HuH-7.5 (cell line): ENCODE data around the gene TM2D3.
"Not testable (repeated sequence)": the region's sequence is repeated elsewhere in the genome, so short reads cannot be mapped to it uniquely, and the experiment has no call there.

Experiments used
- DNase-seq: peaks from one replicate; pipeline ENCODE4 v3.0.0; 2011; ENCODE audit warnings: low spot score

TM2D3 gene

GRCh38 chr15:101657171-101657570, 5.0 kb upstream of the TM2D3 start:
- DNase-seq: no peak

GRCh38 chr15:101654624-101655337, 2.6 kb upstream of the TM2D3 start:
- not testable (repeated sequence) for DNase-seq

- DNase-seq: no peak
Observed at GRCh38 chr15:101654171-101654570, 2.0 kb upstream of the TM2D3 start.

- peak; percentile 41 for DNase-seq
Observed at GRCh38 chr15:101652786-101653430, 727 bp upstream of the TM2D3 start.

DNA sequence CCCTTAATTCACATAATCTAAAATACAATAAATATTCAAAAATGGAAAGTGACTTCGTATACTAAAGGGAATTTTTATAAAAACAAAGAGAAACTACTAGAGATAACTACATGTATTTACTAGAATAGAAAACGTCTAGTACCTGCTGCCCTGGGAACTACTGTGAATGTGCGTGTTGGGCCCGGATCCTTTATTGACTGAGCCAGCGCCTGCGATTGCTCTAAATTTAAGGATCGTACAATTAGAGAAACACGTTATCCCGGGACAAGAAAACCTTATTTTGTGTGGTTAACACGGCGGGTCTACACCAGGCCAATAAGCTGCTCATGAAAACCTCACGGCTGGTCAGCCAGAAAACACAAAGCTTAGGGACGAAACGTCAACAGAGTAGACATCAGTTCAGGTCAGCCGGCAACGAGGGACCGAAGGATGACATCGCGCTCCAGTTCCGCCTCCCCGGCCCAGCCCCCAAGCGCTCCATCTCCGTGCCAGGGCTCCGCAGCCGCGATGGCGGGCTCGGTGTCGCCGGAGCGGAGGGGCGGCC, 555 bp downstream of the TM2D3 start:
- DNase-seq: peak; percentile 68

GRCh38 chr15:101650145-101650544, 2.0 kb downstream of the TM2D3 start:
- no peak for DNase-seq

GRCh38 chr15:101648356-101648755, 3.8 kb downstream of the TM2D3 start:
- no peak for DNase-seq

DNA sequence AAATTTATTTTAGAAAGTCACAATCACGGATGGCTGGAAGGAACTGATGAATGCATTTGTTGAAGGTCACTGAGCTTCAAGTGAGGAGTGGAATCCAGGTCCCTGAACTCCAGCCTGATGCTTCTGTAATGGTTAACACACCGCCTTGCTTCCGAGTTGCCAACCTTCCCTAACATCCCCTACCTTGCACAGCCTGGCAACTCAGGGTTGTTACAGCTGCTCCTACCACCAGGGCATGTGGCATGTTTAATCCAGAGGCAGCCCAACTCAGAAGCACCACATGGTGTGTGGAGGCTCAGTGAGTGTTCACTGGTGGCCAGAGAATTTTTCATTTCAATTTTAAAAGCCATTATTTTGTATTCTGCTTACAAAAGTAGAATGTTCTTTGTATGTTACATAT, 4.9 kb downstream of the TM2D3 start:
- no peak for DNase-seq

DNA sequence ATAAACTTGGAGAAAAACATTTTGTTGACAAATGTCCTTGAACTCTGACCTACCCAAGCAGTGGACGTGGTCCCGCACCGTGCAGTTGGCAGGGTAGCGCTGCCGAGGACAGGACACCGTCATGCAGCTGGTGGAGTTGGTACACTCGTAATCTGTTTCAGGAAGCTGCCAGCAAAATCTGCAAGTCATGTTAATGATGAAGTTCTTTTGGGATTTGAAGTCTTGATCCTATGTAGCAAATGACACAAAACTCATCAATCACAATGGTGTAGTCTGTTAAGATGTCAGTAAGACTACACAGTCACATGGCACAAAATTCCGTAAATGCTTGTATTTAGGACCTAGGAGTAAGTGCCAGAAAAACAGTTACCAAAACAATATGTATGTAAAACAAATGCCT, 5.5 kb downstream of the TM2D3 start:
- DNase-seq: no peak

DNA sequence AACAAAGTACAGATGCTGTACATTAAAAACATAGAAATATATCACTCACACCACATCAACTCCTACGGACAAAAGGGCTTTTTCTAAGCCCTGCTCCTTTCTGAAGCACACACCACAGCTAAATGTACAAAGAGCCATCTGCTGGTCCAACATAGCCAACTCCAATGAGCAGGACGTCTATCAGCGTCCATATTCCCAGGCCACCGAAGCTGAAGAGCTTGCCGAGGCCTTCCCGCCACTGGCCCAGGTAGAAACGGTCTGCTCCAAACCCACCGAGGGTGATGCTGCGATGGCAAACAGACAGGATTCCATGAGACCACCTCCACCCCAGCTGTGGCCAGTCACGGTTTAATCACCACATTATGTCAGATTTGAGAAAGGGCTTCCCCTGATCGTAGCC, 9.8 kb downstream of the TM2D3 start:
- DNase-seq: no peak

- DNase-seq: no peak
Observed at GRCh38 chr15:101641894-101642293, 10.3 kb downstream of the TM2D3 start.

GRCh38 chr15:101641129-101641764, 10.9 kb downstream of the TM2D3 start:
- DNase-seq: peak; percentile 40

- no peak for DNase-seq
Observed at GRCh38 chr15:101639667-101640066, 12.5 kb downstream of the TM2D3 start.

GRCh38 chr15:101637919-101638318, 14.3 kb downstream of the TM2D3 start:
- no peak for DNase-seq

DNA sequence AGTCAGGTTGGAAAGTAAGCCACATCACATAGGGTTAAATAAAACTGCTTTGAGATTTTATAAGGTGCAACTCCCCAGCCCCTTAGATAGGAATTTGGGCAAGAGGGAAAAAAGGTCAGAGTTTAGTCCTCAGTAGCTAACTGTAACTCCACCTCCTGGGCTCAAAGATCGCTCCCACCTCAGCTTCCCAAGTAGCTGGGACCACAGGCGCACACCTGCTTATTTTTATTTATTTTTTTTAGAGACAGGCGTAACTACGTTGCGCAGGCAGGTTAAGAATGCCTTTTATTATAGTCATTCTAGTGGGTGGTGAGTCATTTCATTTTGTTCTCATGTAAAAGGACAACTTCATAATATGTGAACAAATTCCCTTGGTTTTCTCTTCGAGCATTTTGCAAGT, 14.7 kb downstream of the TM2D3 start:
- DNase-seq: no peak

GRCh38 chr15:101637038-101637437, 15.1 kb downstream of the TM2D3 start:
- DNase-seq: no peak

DNA sequence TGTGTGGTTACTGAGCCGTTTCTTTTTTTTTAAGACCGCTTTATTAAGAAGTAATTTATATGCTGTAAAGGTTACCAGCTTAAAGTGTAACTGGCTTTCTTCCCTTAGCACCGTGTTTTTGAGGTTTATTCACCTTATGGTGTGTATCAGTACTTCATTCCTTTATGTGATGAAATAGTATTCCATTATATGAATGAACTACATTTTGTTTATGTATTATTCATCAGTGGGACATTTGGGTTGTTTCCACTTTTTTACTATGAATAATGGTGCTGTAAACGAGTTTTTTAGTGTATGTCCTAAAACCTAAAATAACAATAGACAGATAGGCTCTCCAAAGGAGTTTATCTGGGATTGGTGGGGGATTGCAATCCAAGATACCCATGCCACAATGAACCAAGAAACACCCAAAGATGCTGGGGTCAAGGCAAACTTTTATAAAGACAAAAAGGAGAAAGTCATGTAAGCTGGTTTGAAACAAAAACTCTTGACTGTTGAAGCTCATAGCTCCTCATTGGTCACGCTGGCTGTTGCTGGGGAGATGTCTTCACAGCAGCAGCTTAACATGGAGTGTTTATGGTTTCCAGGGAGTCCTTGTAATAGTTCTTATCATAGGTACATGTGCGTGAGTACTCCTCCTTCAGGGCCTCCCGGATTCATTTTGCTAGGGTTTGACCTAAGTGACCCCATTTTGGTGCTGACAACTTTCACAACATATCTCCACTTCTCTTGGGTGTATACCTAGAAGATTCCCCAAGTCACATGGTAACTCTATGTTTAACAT, 16.0 kb downstream of the TM2D3 start:
- no peak for DNase-seq

DNA sequence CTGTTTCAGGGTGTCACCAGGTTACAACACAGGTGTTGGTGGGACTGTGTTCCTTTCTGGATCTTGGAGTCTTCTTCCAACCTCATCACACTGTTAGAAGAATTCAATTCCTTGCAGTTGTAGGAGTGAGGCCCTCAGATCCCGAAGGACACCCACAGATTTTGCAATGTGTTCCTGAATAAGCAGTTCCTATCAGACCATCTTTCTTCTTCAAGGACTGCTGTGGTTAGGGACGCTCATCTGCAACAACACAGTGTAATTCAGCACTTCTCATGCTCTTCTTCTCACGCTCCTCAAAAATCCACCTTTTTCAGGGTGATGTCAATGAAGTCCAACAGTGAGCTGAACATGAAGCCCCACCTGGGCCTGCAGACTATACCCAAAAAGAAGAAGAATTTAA, 18.8 kb downstream of the TM2D3 start:
- no peak for DNase-seq

GRCh38 chr15:101626729-101627128, 25.5 kb downstream of the TM2D3 start:
- not testable (repeated sequence) for DNase-seq

DNA sequence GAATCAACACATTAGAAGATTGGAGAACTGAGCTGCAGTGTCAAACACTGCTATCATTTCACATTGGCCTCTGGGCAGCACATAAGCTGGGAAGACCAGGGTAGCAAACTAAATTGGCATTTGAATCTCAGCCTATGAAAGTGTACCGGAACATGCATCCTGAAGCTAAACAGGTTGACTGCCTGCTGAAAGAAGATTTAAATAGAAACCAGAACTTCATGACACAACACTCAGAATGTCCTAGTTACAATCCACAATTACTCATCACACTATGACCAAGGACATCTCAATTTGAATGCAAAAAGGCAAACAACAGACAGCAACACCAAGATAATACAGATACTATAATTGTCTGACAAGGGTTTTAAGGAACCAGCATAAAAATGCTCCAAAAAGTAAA, 26.2 kb downstream of the TM2D3 start:
- DNase-seq: no peak

- no peak for DNase-seq
Observed at GRCh38 chr15:101625184-101625583, 27.0 kb downstream of the TM2D3 start.
